PFSK-1 (cell line): ENCODE measurements around the gene ALX4.

ENCODE experiments used
- FOXP2 ChIP-seq: optimal IDR thresholded peaks from 2 replicates; pipeline ENCODE3; 2011; ENCODE audit warnings: borderline replicate concordance, control low read depth, inconsistent platforms; ENCODE audit not compliant: insufficient read depth; ENCODE audit errors: extremely low read length, extremely low read depth
- POLR2AphosphoS5 ChIP-seq: IDR thresholded peaks from 2 replicates; pipeline ENCODE4 v1.6.1; 2012; ENCODE audit warnings: low read depth, mild to moderate bottlenecking, control low read depth, low read length, moderate library complexity
- SIN3A ChIP-seq: IDR thresholded peaks from 2 replicates; pipeline ENCODE4 v1.6.1; 2012; ENCODE audit warnings: mild to moderate bottlenecking, low read length, moderate library complexity, borderline replicate concordance; ENCODE audit not compliant: insufficient read depth
- TAF1 ChIP-seq: IDR thresholded peaks from 2 replicates; pipeline ENCODE4 v1.6.1; 2012; ENCODE audit warnings: low read length, control low read depth, borderline replicate concordance; ENCODE audit not compliant: insufficient read depth
- TF ChIP-seq, protein P1 (sequence below), 2 experiments: IDR thresholded peaks; 2 replicates each; pipeline versions ENCODE4 v1.6.1 to v1.8.0; 2011 to 2012; ENCODE audit warnings: low read depth in 2 of 2, low read length in 2 of 2, control low read depth in 1 of 2, inconsistent platforms in 1 of 2, mild to moderate bottlenecking in 1 of 2, moderate library complexity in 1 of 2; ENCODE audit not compliant: insufficient read depth in 1 of 2

Gene ALX4

DNA sequence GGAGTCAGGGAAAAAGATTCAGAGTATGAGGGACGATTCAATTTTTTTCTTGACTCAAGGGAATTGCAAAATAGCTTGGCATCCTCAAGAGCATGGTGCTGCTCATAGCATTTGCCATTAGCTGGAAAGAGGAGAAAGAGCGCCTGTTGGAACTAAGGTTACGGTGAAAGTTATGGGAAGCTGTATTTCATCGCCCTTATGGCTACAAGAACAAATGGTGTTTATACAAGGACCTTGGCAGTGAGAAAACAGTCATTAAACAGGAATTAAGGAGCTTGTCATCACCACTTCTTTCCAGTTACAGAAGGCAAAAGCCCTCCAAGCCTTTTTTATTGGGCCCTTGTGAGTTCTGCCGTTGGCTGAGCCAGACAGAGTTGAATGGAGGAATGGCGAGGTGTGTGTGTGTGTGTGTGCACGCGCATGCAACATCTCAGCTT, 74.2 kb downstream of the ALX4 start:
- TF ChIP-seq, protein P1, sequence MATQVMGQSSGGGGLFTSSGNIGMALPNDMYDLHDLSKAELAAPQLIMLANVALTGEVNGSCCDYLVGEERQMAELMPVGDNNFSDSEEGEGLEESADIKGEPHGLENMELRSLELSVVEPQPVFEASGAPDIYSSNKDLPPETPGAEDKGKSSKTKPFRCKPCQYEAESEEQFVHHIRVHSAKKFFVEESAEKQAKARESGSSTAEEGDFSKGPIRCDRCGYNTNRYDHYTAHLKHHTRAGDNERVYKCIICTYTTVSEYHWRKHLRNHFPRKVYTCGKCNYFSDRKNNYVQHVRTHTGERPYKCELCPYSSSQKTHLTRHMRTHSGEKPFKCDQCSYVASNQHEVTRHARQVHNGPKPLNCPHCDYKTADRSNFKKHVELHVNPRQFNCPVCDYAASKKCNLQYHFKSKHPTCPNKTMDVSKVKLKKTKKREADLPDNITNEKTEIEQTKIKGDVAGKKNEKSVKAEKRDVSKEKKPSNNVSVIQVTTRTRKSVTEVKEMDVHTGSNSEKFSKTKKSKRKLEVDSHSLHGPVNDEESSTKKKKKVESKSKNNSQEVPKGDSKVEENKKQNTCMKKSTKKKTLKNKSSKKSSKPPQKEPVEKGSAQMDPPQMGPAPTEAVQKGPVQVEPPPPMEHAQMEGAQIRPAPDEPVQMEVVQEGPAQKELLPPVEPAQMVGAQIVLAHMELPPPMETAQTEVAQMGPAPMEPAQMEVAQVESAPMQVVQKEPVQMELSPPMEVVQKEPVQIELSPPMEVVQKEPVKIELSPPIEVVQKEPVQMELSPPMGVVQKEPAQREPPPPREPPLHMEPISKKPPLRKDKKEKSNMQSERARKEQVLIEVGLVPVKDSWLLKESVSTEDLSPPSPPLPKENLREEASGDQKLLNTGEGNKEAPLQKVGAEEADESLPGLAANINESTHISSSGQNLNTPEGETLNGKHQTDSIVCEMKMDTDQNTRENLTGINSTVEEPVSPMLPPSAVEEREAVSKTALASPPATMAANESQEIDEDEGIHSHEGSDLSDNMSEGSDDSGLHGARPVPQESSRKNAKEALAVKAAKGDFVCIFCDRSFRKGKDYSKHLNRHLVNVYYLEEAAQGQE (IDR thresholded peaks at IDR 0.05; ENCODE audit: insufficient read depth in 1 of 2, low read depth in 2 of 2, low read length in 2 of 2): no peak
- TF ChIP-seq FOXP2: no peak
- no peak for TF ChIP-seq TAF1
- TF ChIP-seq SIN3A: no peak
- TF ChIP-seq POLR2AphosphoS5: no peak

DNA sequence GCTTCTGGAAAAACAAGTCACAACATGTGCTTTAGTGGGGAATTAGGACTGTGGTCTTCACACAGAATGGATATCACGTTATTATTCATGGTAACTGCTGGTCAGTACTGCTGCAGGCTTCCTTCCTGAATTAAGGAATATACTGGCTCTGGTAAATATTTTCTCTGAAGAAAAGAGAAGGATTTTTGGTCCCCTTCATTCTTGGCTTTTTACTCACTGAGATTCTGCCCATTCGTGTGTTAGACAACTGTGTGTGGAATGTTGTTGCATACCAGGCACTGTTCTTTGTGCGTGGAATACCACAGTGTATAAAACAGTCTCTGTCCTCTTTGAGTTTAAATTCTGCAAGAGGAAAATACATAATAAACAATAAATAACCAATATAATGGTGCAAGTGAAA, 80.3 kb downstream of the ALX4 start:
- TF ChIP-seq POLR2AphosphoS5 (no peak), TAF1 (no peak), FOXP2 (no peak), SIN3A (no peak)
- TF ChIP-seq, protein P1 (IDR thresholded peaks at IDR 0.05; ENCODE audit: insufficient read depth in 1 of 2, low read depth in 2 of 2, low read length in 2 of 2): no peak

DNA sequence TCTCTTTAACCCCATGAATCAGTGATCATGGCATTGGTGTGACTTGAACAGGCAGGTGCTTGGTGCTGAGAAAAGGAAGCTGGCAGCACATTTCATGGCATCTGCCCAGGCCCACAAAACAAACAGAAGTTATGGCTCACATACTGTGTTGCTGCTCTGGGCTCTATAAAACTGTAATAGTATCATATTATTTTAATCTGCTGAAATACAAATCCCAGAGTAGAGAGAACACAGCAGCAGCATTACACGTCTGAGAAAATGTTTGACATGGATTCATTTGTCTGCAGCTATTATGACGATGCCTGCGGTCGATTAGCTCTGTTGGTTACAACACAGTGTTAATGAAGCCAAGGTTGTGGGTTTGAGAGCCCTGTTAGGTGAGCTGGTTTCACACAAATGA, 80.8 kb downstream of the ALX4 start:
- TF ChIP-seq, protein P1 (IDR thresholded peaks at IDR 0.05; ENCODE audit: insufficient read depth in 1 of 2, low read depth in 2 of 2, low read length in 2 of 2): no peak
- no peak for TF ChIP-seq TAF1
- no peak for TF ChIP-seq FOXP2
- TF ChIP-seq POLR2AphosphoS5: no peak
- no peak for TF ChIP-seq SIN3A

DNA sequence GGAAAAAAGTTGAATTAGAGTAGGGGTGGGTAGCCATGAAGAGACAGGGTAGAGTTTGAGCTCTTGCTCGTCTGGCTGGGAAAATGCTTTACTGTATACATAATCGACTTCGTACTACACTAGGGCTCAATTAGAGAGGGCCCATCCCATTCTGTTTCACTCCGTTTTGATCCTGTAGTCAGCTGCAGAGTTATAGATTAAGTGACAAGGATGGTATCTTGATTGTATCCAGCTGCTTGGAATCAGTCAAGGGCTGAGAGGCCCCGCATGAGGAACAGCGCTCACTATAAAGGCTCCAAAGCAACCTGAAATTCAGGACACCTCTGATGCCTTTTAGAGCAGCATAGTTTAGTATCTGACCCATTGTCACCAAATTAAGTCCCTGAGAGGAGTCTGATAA, 81.6 kb downstream of the ALX4 start:
- TF ChIP-seq FOXP2 (no peak), TAF1 (no peak), POLR2AphosphoS5 (no peak), SIN3A (no peak)
- TF ChIP-seq, protein P1 (IDR thresholded peaks at IDR 0.05; ENCODE audit: insufficient read depth in 1 of 2, low read depth in 2 of 2, low read length in 2 of 2): no peak

DNA sequence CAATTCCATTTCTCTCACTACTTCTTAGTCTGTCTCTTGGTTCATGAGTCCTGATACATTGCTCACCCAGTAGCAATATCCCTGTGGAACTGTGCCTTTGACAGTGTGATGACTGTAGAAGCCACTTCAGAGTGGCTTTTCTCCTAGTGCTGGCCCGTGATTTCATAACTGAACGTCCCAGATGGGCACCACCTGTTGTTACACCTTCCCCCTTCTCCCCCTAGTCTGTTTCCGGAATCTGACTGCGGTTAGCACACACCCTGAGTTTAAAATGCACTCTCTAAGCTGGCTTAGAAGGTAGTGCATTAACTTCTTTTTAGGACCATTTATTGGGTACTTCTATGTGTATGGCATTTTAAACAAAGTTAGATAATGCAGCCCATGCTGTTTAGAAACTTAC, 83.0 kb downstream of the ALX4 start:
- no peak for TF ChIP-seq FOXP2
- TF ChIP-seq, protein P1 (IDR thresholded peaks at IDR 0.05; ENCODE audit: insufficient read depth in 1 of 2, low read depth in 2 of 2, low read length in 2 of 2): no peak
- no peak for TF ChIP-seq SIN3A
- TF ChIP-seq POLR2AphosphoS5: no peak
- TF ChIP-seq TAF1: no peak
